Tongue (tissue), 2 donors: ENCODE measurements around the gene BIN1. TPM values are rescaled to one million over a fixed set of nuclear protein-coding genes. Genes with fewer than 3 reads are reported as not detected.
"Not testable (repeated sequence)": the region's sequence is repeated elsewhere in the genome, so short reads cannot be mapped to it uniquely, and the experiment has no call there.

ENCODE experiments used
- DNase-seq: peaks from one replicate; pipeline ENCODE4 v3.0.0-alpha.2; 2015
- total RNA-seq: library from RNA; depleted of rRNA; stranded (reverse); fragments of >200 nt; gene quantifications from one replicate; pipeline ENCODE4 v1.2.3, GENCODE V29; 2014

The BIN1 gene
- total RNA-seq, 1 donor from 2014 or later = 697 TPM

GRCh38 chr2:127134235-127134634, 27.3 kb upstream of the BIN1 start:
- no peak for DNase-seq

- DNase-seq = no peak
Observed at GRCh38 chr2:127133793-127134192, 26.8 kb upstream of the BIN1 start.

- no peak for DNase-seq
Observed at GRCh38 chr2:127130421-127130820, 23.5 kb upstream of the BIN1 start.

- no peak for DNase-seq
Observed at GRCh38 chr2:127129937-127130336, 23.0 kb upstream of the BIN1 start.

GRCh38 chr2:127128445-127128904, 21.5 kb upstream of the BIN1 start:
- peak; percentile 81 for DNase-seq

GRCh38 chr2:127125821-127126220, 18.9 kb upstream of the BIN1 start:
- DNase-seq = no peak

GRCh38 chr2:127124426-127124825, 17.5 kb upstream of the BIN1 start:
- DNase-seq = no peak

GRCh38 chr2:127122361-127123027, 15.5 kb upstream of the BIN1 start:
- DNase-seq = no peak

- peak; percentile 66 for DNase-seq
Observed at GRCh38 chr2:127121776-127122176, 14.8 kb upstream of the BIN1 start.

- DNase-seq = peak; percentile 25
Observed at GRCh38 chr2:127121353-127121752, 14.4 kb upstream of the BIN1 start.

- not testable (repeated sequence) for DNase-seq
Observed at GRCh38 chr2:127120408-127120807, 13.5 kb upstream of the BIN1 start.

GRCh38 chr2:127118467-127118866, 11.5 kb upstream of the BIN1 start:
- DNase-seq = no peak

- DNase-seq = no peak
Observed at GRCh38 chr2:127118038-127118437, 11.1 kb upstream of the BIN1 start.

- DNase-seq = no peak
Observed at GRCh38 chr2:127117603-127118002, 10.6 kb upstream of the BIN1 start.

GRCh38 chr2:127115471-127116199, 8.7 kb upstream of the BIN1 start:
- DNase-seq = no peak

GRCh38 chr2:127110985-127111384, 4.0 kb upstream of the BIN1 start:
- DNase-seq = peak; percentile 70

- no peak for DNase-seq
Observed at GRCh38 chr2:127108090-127108523, 1.2 kb upstream of the BIN1 start.

- DNase-seq = no peak
Observed at GRCh38 chr2:127107622-127107999, 657 bp upstream of the BIN1 start.

GRCh38 chr2:127106457-127106990, 430 bp downstream of the BIN1 start:
- DNase-seq = peak; percentile 49

- peak; percentile 88 for DNase-seq
Observed at GRCh38 chr2:127105656-127106456, 1.1 kb downstream of the BIN1 start.

GRCh38 chr2:127104881-127105655, 1.9 kb downstream of the BIN1 start:
- peak; percentile 59 for DNase-seq

- DNase-seq = no peak
Observed at GRCh38 chr2:127104166-127104660, 2.7 kb downstream of the BIN1 start.
